ENCODE data around the gene TMEM220. TPM values are rescaled to one million over a fixed set of nuclear protein-coding genes. Genes with fewer than 3 reads are reported as not detected.
A peak's percentile ranks its signal among the peaks of the same experiment; 100 is the strongest.

TMEM220 gene
- total and polyA plus RNA-seq, 9 of the 15 experiments (the other 6 are each of a cell fraction or from before 2014, with no cell fraction given) = not detected

GRCh38 chr17:10702574-10702973 lies 27.2 kb downstream of the TMEM220 start:
- CTCF ChIA-PET (ENCODE audit: low intra/inter-chr PET ratio) = no interaction called here
- Histone ChIP-seq H3K4me3 (no peak overlapping the region), H3K4me1 (replicated peaks in 1 of 2; ENCODE audit: control insufficient read depth in 2 of 2, insufficient read depth in 2 of 2, low read length in 2 of 2) (no peaks in the 10 kb centered on the region; a peak in 1 of 5 replicates), H3K9me3 (replicated peaks; ENCODE audit: control insufficient read depth, insufficient read depth, low read depth, low read length) (no peaks in the 10 kb centered on the region), H4K20me1 (replicated peaks; ENCODE audit: control insufficient read depth, insufficient read depth, low read length) (no peaks in the 10 kb centered on the region), H3K36me3 (ENCODE audit: control insufficient read depth, insufficient read depth, low read length) (peaks cover 24% of the 10 kb centered on the region; the same call in 2 of the 3 replicates), H2AFZ (ENCODE audit: low read depth, low read length) (no peak overlapping the region), H3K9ac (ENCODE audit: insufficient read depth in 1 of 2, low read depth in 2 of 2, low read length in 2 of 2) (no peak overlapping the region), H3K27me3 (ENCODE audit: control insufficient read depth in 2 of 2, insufficient read depth in 2 of 2, low read length in 2 of 2) (no peaks in the 10 kb centered on the region), H3K27ac (ENCODE audit: extremely low read depth, low read depth, low read length) (no peak overlapping the region), H3K79me2 (ENCODE audit: control insufficient read depth, insufficient read depth, low read length) (peaks cover 21% of the 10 kb centered on the region), H3K4me2 (ENCODE audit: insufficient read depth, low read length) (no peak overlapping the region), H3K9me1 (ENCODE audit: control insufficient read depth, insufficient read depth, low read length) (no peaks in the 10 kb centered on the region)
- POLR2A ChIA-PET = no interaction called here
- DNase-seq (ENCODE audit: extremely low read depth in 1 of 4, low spot score in 3 of 4) = peak in 2 of 4 experiments; percentile 11 to 33
- intact Hi-C loops (cut with micrococcal nuclease) (no loop called here), in situ Hi-C loops (cut with MboI) (no loop called here)
- peak; percentile 26 for ATAC-seq
- peak; percentile 33; the same call in 1 of the 2 replicates for TF ChIP-seq SPI1 (IDR thresholded peaks at IDR 0.05; ENCODE audit: borderline replicate concordance, low read depth, low read length)
- no peak for TF ChIP-seq ZSCAN29 (IDR thresholded peaks at IDR 0.05)
- peak; percentile 12; the same call in 1 of the 2 replicates for TF ChIP-seq ZNF316 (IDR thresholded peaks at IDR 0.05)
- no peak for FAIRE-seq
- BruUV-seq (replicated peaks) = no TSS peak
- 30% methylated on average over 2 of the region's 2 CpGs for WGBS (ENCODE audit: insufficient coverage, low coverage, missing lambda C conversion rate)

GRCh38 chr17:10699856-10700255 lies 30.0 kb downstream of the TMEM220 start:
- ChIA-PET CTCF (ENCODE audit: low intra/inter-chr PET ratio) (no interaction called here), POLR2A (no interaction called here)
- 82% methylated on average over 1 of the region's 1 CpG for WGBS (ENCODE audit: insufficient coverage, low coverage, missing lambda C conversion rate)
- peaks cover 0 to 3% of the 10 kb centered on the region in 2 experiments; a peak in 2 of 5 replicates for H3K4me1 ChIP-seq (replicated peaks in 1 of 2; ENCODE audit: control insufficient read depth in 2 of 2, insufficient read depth in 2 of 2, low read length in 2 of 2)
- no peak overlapping the region for H3K4me3 ChIP-seq
- ATAC-seq (no peak), DNase-seq (ENCODE audit: extremely low read depth in 1 of 4, low spot score in 3 of 4) (no peak), FAIRE-seq (no peak)
- H3K9me3 ChIP-seq (replicated peaks; ENCODE audit: control insufficient read depth, insufficient read depth, low read depth, low read length) = no peaks in the 10 kb centered on the region
- no TSS peak for BruUV-seq (replicated peaks)
- peaks cover 10% of the 10 kb centered on the region; the same call in 2 of the 3 replicates for H3K36me3 ChIP-seq (ENCODE audit: control insufficient read depth, insufficient read depth, low read length)
- no peak overlapping the region for H3K4me2 ChIP-seq (ENCODE audit: insufficient read depth, low read length)
- H4K20me1 ChIP-seq (replicated peaks; ENCODE audit: control insufficient read depth, insufficient read depth, low read length) = no peaks in the 10 kb centered on the region
- TF ChIP-seq LEF1 (IDR thresholded peaks at IDR 0.05) = no peak
- no peak for TF ChIP-seq MAX (CRISPR knock-in tag; IDR thresholded peaks at IDR 0.05)
- no peak for TF ChIP-seq ATF2 (CRISPR knock-in tag; IDR thresholded peaks at IDR 0.05)
- no peak for TF ChIP-seq MITF (IDR thresholded peaks at IDR 0.05)
- TF ChIP-seq MYBL2 (IDR thresholded peaks at IDR 0.05; ENCODE audit: low read depth) = no peak
- no peak for TF ChIP-seq MYBL2 (CRISPR knock-in tag; IDR thresholded peaks at IDR 0.05; ENCODE audit: borderline replicate concordance)
- no peak for TF ChIP-seq MAFG (tag; conservative IDR thresholded peaks at IDR 0.05)
- no peak for TF ChIP-seq NCOR1 (IDR thresholded peaks at IDR 0.05)
- H3K27me3 ChIP-seq (ENCODE audit: control insufficient read depth in 2 of 2, insufficient read depth in 2 of 2, low read length in 2 of 2) = no peaks in the 10 kb centered on the region
- H3K9me1 ChIP-seq (ENCODE audit: control insufficient read depth, insufficient read depth, low read length) = no peaks in the 10 kb centered on the region
- in situ Hi-C loops (cut with MboI) (no loop called here), intact Hi-C loops (cut with micrococcal nuclease) (no loop called here)
- no peak overlapping the region for H3K27ac ChIP-seq (ENCODE audit: extremely low read depth, low read depth, low read length)
- H3K79me2 ChIP-seq (ENCODE audit: control insufficient read depth, insufficient read depth, low read length) = peaks cover 47% of the 10 kb centered on the region
- H2AFZ ChIP-seq (ENCODE audit: low read depth, low read length) = no peak overlapping the region
- no peak overlapping the region for H3K9ac ChIP-seq (ENCODE audit: insufficient read depth in 1 of 2, low read depth in 2 of 2, low read length in 2 of 2)

Measured in K562 (cell line).